GM19395 (cell line): Measurements from ENCODE around the gene NT5C1A.

Source experiments
- ATAC-seq: cut with Tn5 transposase; IDR thresholded peaks from one replicate; pipeline ENCODE4 v1.9.1; 2021; ENCODE audit warnings: mild to moderate bottlenecking, moderate library complexity; ENCODE audit not compliant: unreplicated experiment

NT5C1A gene

GRCh38 chr1:39639305-39640130 lies 32.4 kb downstream of the NT5C1A start, which contains the start of gene HEYL:
Gene HEYL (minus strand): TSS chr1:39639643. CDS start chr1:39639625, 18 bp downstream.
- ATAC-seq, result no peak

- no peak for ATAC-seq
Observed at GRCh38 chr1:39638965-39639304, 33.0 kb downstream of the NT5C1A start.

DNA sequence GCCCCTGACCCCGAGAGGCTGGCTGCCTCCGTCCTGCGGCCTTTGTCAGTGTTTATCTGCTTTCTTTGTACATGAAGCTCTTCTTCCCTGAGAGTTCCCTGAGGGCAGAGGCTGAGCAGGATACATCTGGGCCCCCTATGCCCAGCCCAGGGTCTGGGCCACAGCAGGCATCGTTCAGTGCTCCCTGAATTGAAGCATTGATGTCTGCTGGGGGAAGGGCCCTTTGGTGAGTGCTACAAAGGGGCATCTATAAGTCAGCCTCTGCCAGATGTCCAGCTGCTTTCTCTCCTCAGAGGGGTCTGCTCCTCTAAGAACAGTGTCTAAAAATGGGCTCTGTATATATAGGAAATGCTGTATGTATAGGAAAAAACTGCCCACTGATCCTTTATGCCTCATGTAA lies 34.5 kb downstream of the NT5C1A start:
- ATAC-seq, result no peak

- ATAC-seq, result no peak
Observed at GRCh38 chr1:39635871-39636210, 36.1 kb downstream of the NT5C1A start.

- no peak for ATAC-seq
Observed at GRCh38 chr1:39635205-39635870, 36.6 kb downstream of the NT5C1A start.

GRCh38 chr1:39633422-39633821 lies 38.5 kb downstream of the NT5C1A start:
- no peak for ATAC-seq

DNA sequence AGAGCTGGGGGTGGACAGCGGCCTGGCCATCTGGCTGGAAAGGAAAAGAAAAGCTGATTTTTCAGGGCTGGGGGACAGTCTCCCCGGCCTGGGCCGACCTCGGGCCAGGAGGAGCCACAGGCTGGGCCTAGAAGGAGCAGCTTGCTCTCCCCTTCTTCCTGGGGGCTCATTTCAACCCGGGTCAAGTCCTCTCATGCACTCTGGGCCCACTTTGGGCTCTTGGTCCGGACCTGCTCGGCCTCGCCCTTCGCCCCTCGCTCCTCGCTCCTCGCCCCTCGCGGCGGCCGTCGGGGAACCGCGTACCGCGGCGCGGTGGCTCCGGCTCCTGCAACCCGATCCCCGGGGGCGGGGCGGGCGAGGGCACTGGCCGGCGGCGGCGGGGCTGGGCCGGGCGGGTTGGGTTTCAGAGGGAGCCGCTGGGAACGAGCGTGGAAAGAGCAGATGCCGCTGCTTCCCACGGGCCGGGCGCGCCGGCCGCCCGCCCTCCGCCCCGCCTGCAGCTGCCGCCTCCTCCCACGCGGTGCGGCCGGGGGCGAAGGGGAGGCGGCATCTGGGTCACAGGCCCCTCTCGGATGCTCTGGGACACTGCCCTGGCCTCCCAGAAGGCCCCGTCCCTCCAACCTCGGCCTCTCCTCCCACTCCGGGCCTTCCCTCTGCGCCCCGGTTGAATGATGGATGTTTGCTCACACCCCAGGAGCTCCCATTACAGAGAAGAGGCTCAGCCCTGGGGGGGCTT lies 39.1 kb downstream of the NT5C1A start:
- no peak for ATAC-seq

GRCh38 chr1:39632323-39632681 lies 39.6 kb downstream of the NT5C1A start:
- no peak for ATAC-seq

DNA sequence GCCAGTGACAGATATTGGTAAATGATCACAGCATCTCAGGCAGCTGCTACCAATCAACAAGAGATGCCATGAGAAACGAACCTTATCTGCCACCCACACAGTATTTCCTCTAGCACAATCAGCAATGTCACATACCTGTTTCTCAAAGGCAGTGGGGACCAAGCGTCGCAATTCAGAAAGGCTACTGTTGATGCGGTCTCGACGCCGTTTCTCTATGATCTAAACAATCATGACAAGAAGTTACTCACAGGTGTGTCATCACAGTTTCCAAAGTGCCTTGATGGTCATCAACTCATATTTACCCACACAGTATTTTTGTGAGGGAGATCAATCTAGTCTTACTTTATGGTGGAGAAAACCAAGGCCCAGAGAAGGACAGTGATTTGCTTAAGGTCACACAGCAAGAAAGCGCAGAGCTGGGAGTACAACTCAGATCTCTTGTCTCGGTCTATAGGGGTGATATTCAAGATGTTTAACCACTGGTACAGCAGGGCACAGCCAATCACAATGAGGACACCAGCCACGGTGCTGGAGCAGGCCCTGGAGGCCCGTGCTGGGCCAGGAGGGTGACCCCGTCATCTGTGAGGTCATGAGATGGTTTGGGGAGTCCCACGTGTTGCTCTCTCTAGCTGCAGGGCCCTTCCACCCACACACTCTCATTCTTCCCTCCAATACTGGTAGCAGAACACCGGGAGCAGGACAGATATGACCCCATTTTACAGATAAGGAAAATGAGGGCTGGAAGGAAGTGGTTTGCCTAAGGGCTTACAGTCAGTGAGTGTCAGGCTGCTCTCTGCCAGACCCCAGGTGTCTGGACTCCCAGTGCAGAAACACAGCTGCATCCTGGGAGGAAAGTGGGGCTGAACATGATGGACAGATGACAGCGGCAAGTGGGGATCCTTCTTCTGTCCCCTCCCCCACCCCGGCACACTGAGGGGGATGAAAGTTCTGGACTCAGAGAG lies 40.3 kb downstream of the NT5C1A start:
- no peak for ATAC-seq

GRCh38 chr1:39628807-39629350 lies 43.0 kb downstream of the NT5C1A start:
- ATAC-seq, result no peak

DNA sequence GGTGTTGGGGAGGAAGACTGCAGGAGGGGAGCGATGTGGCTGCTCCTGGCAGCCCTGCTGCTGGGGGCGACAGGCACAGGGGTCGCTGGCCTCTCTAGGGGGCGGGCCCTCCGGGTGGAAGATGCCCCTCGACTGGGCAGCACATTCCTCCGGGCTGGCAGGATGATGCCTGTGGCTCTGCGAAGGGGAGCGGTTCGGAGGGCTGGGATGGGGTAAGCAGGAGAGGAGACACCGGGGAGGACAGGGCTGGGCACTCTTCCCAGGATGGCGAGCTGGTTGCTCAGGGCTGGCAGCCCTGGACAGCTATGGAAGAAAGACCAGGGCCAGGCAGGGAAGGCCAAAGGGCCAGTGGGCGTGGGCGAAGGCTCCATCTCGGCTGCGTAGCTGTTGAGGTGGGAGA lies 45.3 kb downstream of the NT5C1A start:
- no peak for ATAC-seq

- no peak for ATAC-seq
Observed at GRCh38 chr1:39625462-39626273, 46.2 kb downstream of the NT5C1A start.

DNA sequence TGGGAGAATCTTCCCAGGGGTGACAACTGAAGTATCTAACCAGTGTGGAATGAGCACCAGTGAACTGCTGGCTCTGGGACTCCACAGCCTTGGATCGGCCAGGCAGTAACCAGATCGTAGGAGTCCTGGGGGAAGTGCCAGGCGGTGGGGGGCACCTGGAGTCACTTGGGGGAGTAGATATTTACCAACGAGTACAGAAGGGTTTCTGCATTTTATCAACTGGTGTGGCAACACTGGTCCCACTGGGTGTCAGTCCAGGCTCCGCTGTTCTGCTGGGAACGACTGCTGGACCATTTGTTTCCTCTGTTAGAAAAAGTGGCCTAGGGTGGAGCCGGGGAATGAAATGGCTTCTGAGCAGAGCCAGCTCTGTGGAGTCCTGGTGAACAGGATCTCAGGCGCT lies 46.9 kb downstream of the NT5C1A start:
- ATAC-seq, result no peak

GRCh38 chr1:39623053-39623452 lies 48.9 kb downstream of the NT5C1A start:
- no peak for ATAC-seq

DNA sequence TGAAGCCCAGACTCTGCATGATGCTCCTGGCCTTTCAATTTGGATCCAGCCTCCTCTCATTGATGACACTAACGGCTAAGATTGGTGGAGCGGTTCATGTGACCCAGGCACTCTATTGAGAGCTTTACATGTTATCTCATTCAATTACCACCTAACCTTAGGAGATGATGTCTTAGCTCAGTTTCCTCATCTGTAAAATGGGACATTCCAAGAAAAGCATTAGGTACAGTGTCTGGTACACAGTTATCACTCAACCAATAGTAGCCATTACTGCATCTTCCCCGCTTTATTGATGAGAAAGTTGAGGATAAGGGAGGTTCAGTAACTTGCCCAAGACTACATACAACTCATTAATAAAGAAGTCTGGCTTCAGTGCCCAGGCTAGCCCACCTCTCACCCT lies 49.5 kb downstream of the NT5C1A start:
- ATAC-seq, result no peak

DNA sequence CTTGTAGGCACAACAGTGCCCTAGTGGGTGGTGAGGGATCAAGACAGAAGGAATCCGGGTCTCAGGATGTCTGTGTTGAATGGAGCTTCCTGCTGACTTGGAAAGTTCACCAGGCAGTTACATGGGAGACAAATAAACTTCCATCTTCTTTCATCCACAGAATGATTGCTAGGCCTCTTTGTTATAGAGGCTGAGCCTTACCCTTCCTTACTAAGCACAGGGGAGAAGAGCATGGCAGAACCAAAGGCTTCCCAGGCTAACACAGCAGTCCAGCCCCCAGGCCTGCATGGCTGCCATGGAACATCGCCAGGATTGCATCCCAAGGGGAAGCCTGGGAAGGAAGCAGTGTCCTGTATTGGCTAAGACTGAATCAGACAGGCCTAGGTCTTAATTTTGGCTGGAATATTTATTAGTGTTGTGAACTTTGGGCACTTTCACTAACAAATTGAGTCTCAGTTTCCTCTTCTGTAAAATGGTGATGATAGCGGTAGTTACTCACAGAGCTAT lies 51.2 kb downstream of the NT5C1A start:
- no peak for ATAC-seq

- no peak for ATAC-seq
Observed at GRCh38 chr1:39617488-39618049, 54.3 kb downstream of the NT5C1A start.

DNA sequence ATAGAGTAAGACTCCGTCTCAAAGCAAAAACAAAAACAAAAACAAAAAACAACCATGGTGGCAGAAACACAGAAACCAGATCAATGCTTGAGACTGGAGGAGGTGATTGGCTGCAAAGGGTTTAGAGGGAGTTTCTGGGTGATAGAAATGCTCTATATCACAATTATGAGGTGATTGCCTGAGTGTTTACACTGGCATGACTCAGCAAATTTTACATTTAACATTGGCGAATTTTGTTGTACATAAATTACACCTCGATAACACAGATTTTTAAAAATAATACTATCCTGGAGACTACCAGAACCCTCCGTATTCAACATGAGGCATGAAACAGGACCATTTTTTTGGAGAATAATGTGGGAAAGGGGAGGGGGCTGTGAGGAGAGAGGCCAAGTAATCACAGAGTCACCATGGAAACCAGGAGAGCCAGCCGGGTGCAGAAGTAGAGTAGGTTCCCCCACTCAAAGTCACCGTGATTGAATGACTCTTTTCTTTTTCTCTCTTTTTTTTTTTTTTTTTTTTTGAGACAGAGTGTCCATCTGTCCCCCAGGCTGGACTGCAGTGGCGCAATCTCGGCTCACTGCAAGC lies 56.7 kb downstream of the NT5C1A start:
- ATAC-seq, result no peak

GRCh38 chr1:39614488-39614887 lies 57.4 kb downstream of the NT5C1A start:
- no peak for ATAC-seq
